Duodenal mucosa (tissue), 2 donors: Measurements from ENCODE around the gene CAMTA1.

ENCODE experiments used
- H3K27ac ChIP-seq: one replicate; pipeline ENCODE4 v1.7.0; 2013; ENCODE audit warnings: low read depth, low read length
- H3K27me3 ChIP-seq, 2 donors: one replicate each; pipeline ENCODE4 v1.7.0; 2013; ENCODE audit warnings: low read length in 2 of 2, control low read depth in 1 of 2; ENCODE audit not compliant: insufficient read depth in 2 of 2, control insufficient read depth in 1 of 2
- H3K36me3 ChIP-seq, 2 donors: one replicate each; pipeline ENCODE4 v1.7.0; 2013; ENCODE audit warnings: low read length in 2 of 2, control low read depth in 1 of 2; ENCODE audit not compliant: insufficient read depth in 2 of 2, control insufficient read depth in 1 of 2
- H3K4me1 ChIP-seq, 2 donors: one replicate each; pipeline ENCODE4 v1.7.0; 2013; ENCODE audit warnings: low read length in 2 of 2, control low read depth in 1 of 2; ENCODE audit not compliant: insufficient read depth in 2 of 2, control insufficient read depth in 1 of 2
- H3K4me3 ChIP-seq, 2 donors: one replicate each; pipeline ENCODE4 v1.7.0; 2013; ENCODE audit warnings: low read length in 2 of 2, low read depth in 1 of 2
- H3K9ac ChIP-seq, 2 donors: one replicate each; pipeline ENCODE4 v1.7.0; 2013; ENCODE audit warnings: low read length in 2 of 2, low read depth in 1 of 2
- H3K9me3 ChIP-seq, 2 donors: one replicate each; pipeline ENCODE4 v1.7.0; 2013; ENCODE audit warnings: low read length in 2 of 2, control low read depth in 1 of 2; ENCODE audit not compliant: control insufficient read depth in 1 of 2

CAMTA1 gene

GRCh38 chr1:7526867-7527732, 741.8 kb downstream of the CAMTA1 start:
- Histone ChIP-seq H3K9ac (no peak overlapping the region), H3K4me3 (no peak overlapping the region), H3K4me1 (no peaks in the 10 kb centered on the region), H3K36me3 (no peaks in the 10 kb centered on the region), H3K27me3 (no peaks in the 10 kb centered on the region), H3K9me3 (no peaks in the 10 kb centered on the region), H3K27ac (no peak overlapping the region)

GRCh38 chr1:7527733-7528045, 742.4 kb downstream of the CAMTA1 start:
- H3K9ac ChIP-seq = no peak overlapping the region
- no peaks in the 10 kb centered on the region for H3K36me3 ChIP-seq
- H3K27me3 ChIP-seq = no peaks in the 10 kb centered on the region
- no peak overlapping the region for H3K27ac ChIP-seq
- H3K4me1 ChIP-seq = no peaks in the 10 kb centered on the region
- H3K4me3 ChIP-seq = no peak overlapping the region
- no peaks in the 10 kb centered on the region for H3K9me3 ChIP-seq

DNA sequence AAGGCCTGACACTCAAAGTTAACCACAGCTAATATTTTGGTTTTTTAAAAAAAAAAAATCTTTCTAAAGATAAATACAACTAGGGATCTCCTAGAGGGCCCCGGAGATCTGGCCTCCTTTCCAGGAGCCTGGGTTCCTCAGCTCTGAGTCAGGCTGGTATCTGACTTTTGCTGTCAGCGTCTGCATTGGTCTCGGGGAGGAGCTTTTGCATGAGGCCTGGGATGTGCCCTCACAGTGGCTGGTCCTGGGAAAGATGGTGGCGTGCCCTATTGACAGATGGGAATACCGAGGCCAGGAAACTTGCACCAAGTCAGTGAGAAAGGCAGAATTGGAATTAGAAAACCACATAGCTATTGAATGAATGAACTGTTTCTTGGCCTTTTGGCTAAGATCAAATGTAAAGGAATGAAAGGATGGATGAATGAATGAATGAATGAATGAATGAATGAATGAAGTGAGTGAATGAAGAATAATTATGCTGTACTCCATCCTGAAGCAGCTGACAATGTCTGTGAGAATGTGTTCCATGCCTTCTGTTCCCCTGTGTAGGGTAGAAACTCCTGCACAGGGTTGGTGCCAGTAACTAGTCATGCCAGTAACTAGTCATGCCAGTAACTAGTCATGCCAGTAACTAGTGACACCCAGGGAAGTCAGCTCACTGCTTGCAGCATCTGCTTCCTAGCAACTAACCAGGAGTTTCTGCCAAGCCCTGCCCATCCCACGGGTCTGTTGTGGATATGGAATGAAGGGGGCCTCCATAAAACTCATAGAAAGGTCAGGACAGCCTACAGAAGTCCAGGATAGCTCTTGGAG, 743.3 kb downstream of the CAMTA1 start:
- Histone ChIP-seq H3K27ac (no peak overlapping the region), H3K27me3 (no peaks in the 10 kb centered on the region), H3K36me3 (no peaks in the 10 kb centered on the region), H3K9me3 (no peaks in the 10 kb centered on the region), H3K4me1 (no peaks in the 10 kb centered on the region), H3K9ac (no peak overlapping the region), H3K4me3 (no peak overlapping the region)

- H3K36me3 ChIP-seq = no peaks in the 10 kb centered on the region
- no peaks in the 10 kb centered on the region for H3K4me1 ChIP-seq
- no peak overlapping the region for H3K9ac ChIP-seq
- no peaks in the 10 kb centered on the region for H3K9me3 ChIP-seq
- H3K27me3 ChIP-seq = no peaks in the 10 kb centered on the region
- H3K4me3 ChIP-seq = no peak overlapping the region
- H3K27ac ChIP-seq = no peak overlapping the region
Observed at GRCh38 chr1:7529917-7530316, 744.7 kb downstream of the CAMTA1 start.

GRCh38 chr1:7531562-7532340, 746.5 kb downstream of the CAMTA1 start:
- no peak overlapping the region for H3K27ac ChIP-seq
- no peaks in the 10 kb centered on the region for H3K4me1 ChIP-seq
- no peaks in the 10 kb centered on the region for H3K9me3 ChIP-seq
- no peak overlapping the region for H3K4me3 ChIP-seq
- peaks cover 0 to 2% of the 10 kb centered on the region in 2 donors for H3K27me3 ChIP-seq
- H3K36me3 ChIP-seq = no peaks in the 10 kb centered on the region
- H3K9ac ChIP-seq = no peak overlapping the region

DNA sequence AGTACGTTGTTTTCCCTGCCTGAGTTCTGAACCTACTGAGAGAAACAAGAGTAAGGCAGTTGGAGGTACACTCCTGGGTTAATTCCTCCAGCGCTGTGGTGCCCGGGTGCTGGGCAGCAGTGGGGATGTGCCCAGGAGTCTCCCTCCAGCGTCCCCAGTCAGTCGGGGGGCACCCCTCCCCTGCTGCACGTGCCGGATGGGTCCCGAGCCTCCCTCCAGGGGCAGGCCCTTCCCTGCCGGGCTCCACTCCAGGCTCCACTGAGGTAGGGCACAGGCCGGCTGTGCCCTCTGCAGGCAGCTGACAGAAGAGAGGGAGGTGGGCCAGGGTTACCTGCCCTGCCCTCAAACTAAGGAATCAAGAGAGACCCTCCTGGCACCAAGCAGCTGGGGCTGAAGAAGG, 747.8 kb downstream of the CAMTA1 start:
- Histone ChIP-seq H3K9me3 (no peaks in the 10 kb centered on the region), H3K27ac (no peak overlapping the region), H3K27me3 (peaks cover 0 to 9% of the 10 kb centered on the region in 2 donors), H3K36me3 (no peaks in the 10 kb centered on the region), H3K4me1 (no peaks in the 10 kb centered on the region), H3K9ac (no peak overlapping the region), H3K4me3 (no peak overlapping the region)

DNA sequence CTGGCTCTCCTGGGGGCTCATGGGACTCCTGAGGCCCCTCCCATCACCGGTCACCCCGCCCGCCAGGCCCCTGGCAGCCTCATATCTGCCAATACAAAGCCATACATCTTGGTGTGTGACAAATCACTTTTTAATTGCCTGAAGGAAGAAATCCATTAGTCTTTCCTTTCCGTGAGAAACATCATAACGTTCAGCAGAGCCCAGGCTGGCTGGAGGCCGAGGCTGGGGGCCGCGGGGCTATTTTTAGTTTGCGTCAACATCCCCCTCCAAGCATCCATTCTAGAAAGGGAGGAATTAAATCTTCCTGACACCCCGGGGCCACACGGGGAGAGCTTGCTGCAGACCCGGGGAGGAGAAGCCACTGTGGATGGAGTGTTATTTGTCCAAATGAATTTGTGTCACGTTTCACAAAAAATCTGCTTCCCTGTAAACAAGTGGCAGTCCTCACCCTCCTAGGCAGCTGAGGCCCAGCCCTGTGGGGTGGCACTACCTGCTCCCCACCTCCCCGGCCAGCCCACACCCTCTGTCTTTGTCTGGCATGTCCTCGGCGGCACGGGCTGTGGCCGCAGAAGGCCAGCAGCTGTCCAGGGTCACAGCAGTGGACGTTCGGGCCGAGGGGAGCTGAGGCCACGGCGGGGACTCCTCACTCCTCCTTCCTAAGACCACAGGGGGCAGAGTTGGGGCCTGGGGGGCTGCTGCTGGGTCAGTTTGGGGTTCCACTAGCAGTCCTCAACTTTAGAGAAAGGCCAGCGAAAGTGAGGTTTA, 749.0 kb downstream of the CAMTA1 start:
- Histone ChIP-seq H3K9ac (no peak overlapping the region), H3K27me3 (peaks cover 0 to 9% of the 10 kb centered on the region in 2 donors), H3K36me3 (no peaks in the 10 kb centered on the region), H3K4me1 (no peaks in the 10 kb centered on the region), H3K27ac (no peak overlapping the region), H3K9me3 (no peaks in the 10 kb centered on the region), H3K4me3 (no peak overlapping the region)

GRCh38 chr1:7535016-7535415, 749.8 kb downstream of the CAMTA1 start:
- Histone ChIP-seq H3K4me1 (peaks cover 0 to 3% of the 10 kb centered on the region in 2 donors), H3K9me3 (no peaks in the 10 kb centered on the region), H3K27ac (no peak overlapping the region), H3K36me3 (no peaks in the 10 kb centered on the region), H3K9ac (no peak overlapping the region), H3K27me3 (peaks cover 0 to 9% of the 10 kb centered on the region in 2 donors), H3K4me3 (no peak overlapping the region)

DNA sequence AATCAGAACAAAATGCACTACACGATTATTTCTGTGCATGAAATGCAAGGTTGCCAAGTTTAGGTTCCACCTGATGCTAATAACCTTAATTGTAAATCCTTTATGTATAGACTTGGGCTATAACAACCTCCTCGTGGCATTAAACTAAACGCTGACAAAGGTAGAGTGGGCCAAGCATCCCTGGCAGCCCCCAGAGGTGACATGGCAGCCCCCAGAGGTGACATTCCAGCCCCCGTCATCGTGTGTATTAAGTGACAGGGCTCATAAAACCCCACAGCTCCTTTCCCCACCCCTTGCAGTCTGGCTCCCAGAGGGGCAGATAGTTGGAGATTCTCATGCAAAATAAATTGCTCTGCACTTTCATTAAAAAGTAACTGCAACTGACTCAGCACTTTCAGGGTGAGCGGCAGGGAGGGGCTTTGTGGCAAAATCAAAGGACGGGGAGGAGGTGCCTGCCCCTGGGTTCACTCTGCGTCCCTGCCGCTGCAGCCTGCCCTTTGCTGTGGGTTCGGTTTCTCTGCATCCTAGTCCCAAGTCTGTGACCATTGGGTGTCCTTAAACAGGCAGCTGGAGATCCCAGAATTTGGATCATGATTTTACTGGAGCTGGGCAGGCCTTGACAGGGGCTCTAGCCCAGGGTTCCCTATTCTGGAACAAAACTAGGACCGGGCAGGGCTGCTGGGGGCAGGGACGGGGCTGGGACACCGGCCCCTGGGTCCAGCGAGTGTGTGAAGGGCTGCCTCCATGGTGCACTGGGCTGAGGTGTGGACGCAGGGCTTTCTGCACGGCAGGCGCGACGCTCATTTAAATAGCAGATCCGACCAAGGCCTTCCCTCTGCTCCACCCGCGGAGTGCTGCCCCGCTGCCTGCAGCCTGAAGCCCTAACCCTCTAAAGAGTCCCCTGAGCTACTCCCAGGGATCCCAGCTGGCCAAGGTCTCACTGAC, 751.0 kb downstream of the CAMTA1 start:
- H3K4me3 ChIP-seq = no peak overlapping the region
- no peaks in the 10 kb centered on the region for H3K9me3 ChIP-seq
- peaks cover 0 to 9% of the 10 kb centered on the region in 2 donors for H3K27me3 ChIP-seq
- no peak overlapping the region for H3K27ac ChIP-seq
- no peaks in the 10 kb centered on the region for H3K36me3 ChIP-seq
- peaks cover 0 to 3% of the 10 kb centered on the region in 2 donors for H3K4me1 ChIP-seq
- no peak overlapping the region for H3K9ac ChIP-seq
